Measurements from ENCODE around the gene PPP1R14B.

Gene PPP1R14B

DNA sequence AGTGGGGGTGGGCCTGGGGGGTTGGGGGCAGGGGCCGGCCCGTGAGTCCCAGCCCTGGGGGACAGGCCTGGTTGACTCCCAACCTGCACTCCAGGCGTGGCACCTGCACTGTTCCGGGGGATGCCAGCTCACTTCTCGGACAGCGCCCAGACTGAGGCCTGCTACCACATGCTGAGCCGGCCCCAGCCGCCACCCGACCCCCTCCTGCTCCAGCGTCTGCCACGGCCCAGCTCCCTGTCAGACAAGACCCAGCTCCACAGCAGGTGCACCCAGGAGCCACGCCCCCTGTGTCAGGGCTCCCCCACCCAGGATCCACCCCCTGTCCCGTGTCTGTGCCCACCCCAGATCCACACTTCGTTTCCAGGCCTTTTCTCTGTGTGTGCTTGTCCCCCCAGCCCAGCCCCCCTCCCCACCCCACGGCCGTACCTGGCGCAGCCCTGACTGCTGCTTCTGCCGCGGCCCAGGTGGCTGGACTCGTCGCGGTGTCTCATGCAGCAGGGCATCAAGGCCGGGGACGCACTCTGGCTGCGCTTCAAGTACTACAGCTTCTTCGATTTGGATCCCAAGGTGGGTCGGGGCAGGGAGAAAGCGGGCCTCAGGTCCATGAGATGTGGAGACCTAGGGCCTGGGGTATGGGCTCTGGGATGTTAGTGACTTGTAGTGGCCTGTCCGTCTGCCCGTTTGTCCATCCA is 35.4 kb downstream of the PPP1R14B start:
- H3K9ac ChIP-seq (ENCODE audit: low read depth in 1 of 2, low read length in 2 of 2), result no peak overlapping the region
- H3K9me3 ChIP-seq (ENCODE audit: control insufficient read depth in 2 of 2, low read length in 2 of 2), result no peaks in the 10 kb centered on the region
- no peak overlapping the region for H3K27ac ChIP-seq (ENCODE audit: low read depth in 2 of 2, low read length in 2 of 2)
- H3K4me1 ChIP-seq (ENCODE audit: control insufficient read depth in 2 of 2, insufficient read depth in 2 of 2, low read length in 2 of 2), result peaks cover 11 to 12% of the 10 kb centered on the region in 2 donors
- H3K27me3 ChIP-seq (ENCODE audit: control insufficient read depth in 2 of 2, insufficient read depth in 2 of 2, low read length in 2 of 2), result no peaks in the 10 kb centered on the region
- H3K36me3 ChIP-seq (ENCODE audit: control insufficient read depth in 2 of 2, insufficient read depth in 2 of 2, low read length in 2 of 2), result peaks cover 0 to 13% of the 10 kb centered on the region in 2 donors
- H3K4me3 ChIP-seq (ENCODE audit: low read length in 2 of 2), result no peak overlapping the region

DNA sequence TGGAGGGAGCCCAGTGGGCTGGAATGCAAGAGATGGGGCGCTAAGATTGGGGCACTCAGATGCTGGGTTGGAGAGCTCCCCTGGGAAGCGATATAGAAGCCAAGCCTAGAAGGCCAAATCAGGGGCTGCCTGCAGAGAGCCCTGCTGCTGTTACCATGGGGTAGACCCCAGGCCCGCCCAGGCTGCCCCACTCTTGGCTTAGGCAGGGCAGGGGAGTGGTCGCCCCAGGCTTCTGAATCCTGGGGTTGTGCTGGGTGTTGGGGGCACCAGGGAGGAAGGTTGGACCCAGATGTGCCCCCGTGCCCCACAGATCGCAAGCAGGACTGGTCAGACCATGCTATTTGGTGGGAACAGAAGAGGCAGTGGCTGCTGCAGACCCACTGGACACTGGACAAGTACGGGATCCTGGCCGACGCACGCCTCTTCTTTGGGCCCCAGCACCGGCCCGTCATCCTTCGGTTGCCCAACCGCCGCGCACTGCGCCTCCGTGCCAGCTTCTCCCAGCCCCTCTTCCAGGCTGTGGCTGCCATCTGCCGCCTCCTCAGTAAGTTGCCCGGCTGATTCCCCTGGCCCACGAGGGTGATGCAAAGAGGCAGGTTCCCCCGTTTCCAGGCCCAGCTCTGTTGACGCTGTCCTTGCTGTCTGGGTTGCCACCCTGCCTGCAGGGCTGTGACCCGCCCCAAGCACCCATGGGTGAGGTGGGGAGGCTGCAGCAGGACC is 36.3 kb downstream of the PPP1R14B start:
- H3K9ac ChIP-seq (ENCODE audit: low read depth in 1 of 2, low read length in 2 of 2), result no peak overlapping the region
- H3K27me3 ChIP-seq (ENCODE audit: control insufficient read depth in 2 of 2, insufficient read depth in 2 of 2, low read length in 2 of 2), result no peaks in the 10 kb centered on the region
- peaks cover 18 to 21% of the 10 kb centered on the region in 2 donors for H3K4me1 ChIP-seq (ENCODE audit: control insufficient read depth in 2 of 2, insufficient read depth in 2 of 2, low read length in 2 of 2)
- no peak overlapping the region for H3K27ac ChIP-seq (ENCODE audit: low read depth in 2 of 2, low read length in 2 of 2)
- H3K36me3 ChIP-seq (ENCODE audit: control insufficient read depth in 2 of 2, insufficient read depth in 2 of 2, low read length in 2 of 2), result peaks cover 0 to 13% of the 10 kb centered on the region in 2 donors
- no peaks in the 10 kb centered on the region for H3K9me3 ChIP-seq (ENCODE audit: control insufficient read depth in 2 of 2, low read length in 2 of 2)
- no peak overlapping the region for H3K4me3 ChIP-seq (ENCODE audit: low read length in 2 of 2)

GRCh38 chr11:64209563-64209843 is 37.2 kb downstream of the PPP1R14B start:
- no peak overlapping the region for H3K4me3 ChIP-seq (ENCODE audit: low read length in 2 of 2)
- no peak overlapping the region for H3K9ac ChIP-seq (ENCODE audit: low read depth in 1 of 2, low read length in 2 of 2)
- peaks cover 24 to 26% of the 10 kb centered on the region in 2 donors for H3K4me1 ChIP-seq (ENCODE audit: control insufficient read depth in 2 of 2, insufficient read depth in 2 of 2, low read length in 2 of 2)
- H3K36me3 ChIP-seq (ENCODE audit: control insufficient read depth in 2 of 2, insufficient read depth in 2 of 2, low read length in 2 of 2), result peaks cover 0 to 11% of the 10 kb centered on the region in 2 donors
- no peaks in the 10 kb centered on the region for H3K9me3 ChIP-seq (ENCODE audit: control insufficient read depth in 2 of 2, low read length in 2 of 2)
- H3K27me3 ChIP-seq (ENCODE audit: control insufficient read depth in 2 of 2, insufficient read depth in 2 of 2, low read length in 2 of 2), result no peaks in the 10 kb centered on the region
- no peak overlapping the region for H3K27ac ChIP-seq (ENCODE audit: low read depth in 2 of 2, low read length in 2 of 2)

- H3K9me3 ChIP-seq (ENCODE audit: control insufficient read depth in 2 of 2, low read length in 2 of 2), result no peaks in the 10 kb centered on the region
- no peak overlapping the region for H3K27ac ChIP-seq (ENCODE audit: low read depth in 2 of 2, low read length in 2 of 2)
- no peak overlapping the region for H3K4me3 ChIP-seq (ENCODE audit: low read length in 2 of 2)
- peaks cover 2 to 15% of the 10 kb centered on the region in 2 donors for H3K36me3 ChIP-seq (ENCODE audit: control insufficient read depth in 2 of 2, insufficient read depth in 2 of 2, low read length in 2 of 2)
- peaks cover 24 to 26% of the 10 kb centered on the region in 2 donors for H3K4me1 ChIP-seq (ENCODE audit: control insufficient read depth in 2 of 2, insufficient read depth in 2 of 2, low read length in 2 of 2)
- no peaks in the 10 kb centered on the region for H3K27me3 ChIP-seq (ENCODE audit: control insufficient read depth in 2 of 2, insufficient read depth in 2 of 2, low read length in 2 of 2)
- no peak overlapping the region for H3K9ac ChIP-seq (ENCODE audit: low read depth in 1 of 2, low read length in 2 of 2)
Measured at GRCh38 chr11:64208796-64209562, 37.8 kb downstream of the PPP1R14B start.

GRCh38 chr11:64208086-64208795 is 38.5 kb downstream of the PPP1R14B start:
- Histone ChIP-seq H3K9ac (ENCODE audit: low read depth in 1 of 2, low read length in 2 of 2) (peak overlapping the region; percentile 85 to 92), H3K36me3 (ENCODE audit: control insufficient read depth in 2 of 2, insufficient read depth in 2 of 2, low read length in 2 of 2) (peaks cover 9 to 23% of the 10 kb centered on the region in 2 donors), H3K9me3 (ENCODE audit: control insufficient read depth in 2 of 2, low read length in 2 of 2) (no peaks in the 10 kb centered on the region), H3K4me1 (ENCODE audit: control insufficient read depth in 2 of 2, insufficient read depth in 2 of 2, low read length in 2 of 2) (peaks cover 24 to 26% of the 10 kb centered on the region in 2 donors), H3K27ac (ENCODE audit: low read depth in 2 of 2, low read length in 2 of 2) (peak overlapping the region; percentile 74 to 93), H3K4me3 (ENCODE audit: low read length in 2 of 2) (peak overlapping the region; percentile 68 to 78), H3K27me3 (ENCODE audit: control insufficient read depth in 2 of 2, insufficient read depth in 2 of 2, low read length in 2 of 2) (no peaks in the 10 kb centered on the region)

DNA sequence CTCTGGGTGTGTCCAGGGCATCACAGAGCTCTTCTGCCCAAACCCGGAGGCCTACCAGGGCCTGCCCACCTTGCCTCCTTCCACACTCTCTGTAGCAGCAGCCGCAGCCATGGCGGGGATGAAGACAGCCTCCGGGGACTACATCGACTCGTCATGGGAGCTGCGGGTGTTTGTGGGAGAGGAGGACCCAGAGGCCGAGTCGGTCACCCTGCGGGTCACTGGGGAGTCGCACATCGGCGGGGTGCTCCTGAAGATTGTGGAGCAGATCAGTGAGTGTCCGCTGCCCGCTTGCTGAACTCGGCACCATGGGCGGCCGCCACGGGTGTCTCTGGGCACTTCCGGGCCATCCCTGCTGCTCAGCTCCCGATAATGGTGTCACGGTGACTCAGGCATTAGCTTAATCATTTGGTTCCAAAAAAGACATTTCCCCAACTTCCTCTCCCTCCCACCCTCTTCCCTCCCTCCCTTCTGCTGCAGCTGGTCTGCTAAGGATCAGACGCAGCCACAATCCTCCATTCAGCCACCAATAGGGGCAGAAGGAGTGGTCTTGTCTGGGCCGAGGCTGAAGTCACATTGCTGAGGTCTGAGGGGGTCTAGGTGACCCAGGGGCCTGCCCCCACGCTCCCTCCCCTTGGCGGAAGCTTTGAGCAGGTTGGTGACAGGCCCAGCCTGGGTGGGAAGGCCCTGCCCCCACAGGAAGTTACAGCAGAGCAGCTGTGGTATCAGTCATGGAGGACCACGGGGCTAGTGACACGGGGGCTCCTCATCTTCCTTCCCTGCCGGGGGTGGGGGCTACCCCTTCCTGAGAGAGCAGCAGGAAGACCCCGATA is 39.3 kb downstream of the PPP1R14B start:
- peak overlapping the region; percentile 68 to 78 for H3K4me3 ChIP-seq (ENCODE audit: low read length in 2 of 2)
- H3K27ac ChIP-seq (ENCODE audit: low read depth in 2 of 2, low read length in 2 of 2), result peak overlapping the region; percentile 74 to 93
- peaks cover 24 to 26% of the 10 kb centered on the region in 2 donors for H3K4me1 ChIP-seq (ENCODE audit: control insufficient read depth in 2 of 2, insufficient read depth in 2 of 2, low read length in 2 of 2)
- H3K36me3 ChIP-seq (ENCODE audit: control insufficient read depth in 2 of 2, insufficient read depth in 2 of 2, low read length in 2 of 2), result peaks cover 17 to 30% of the 10 kb centered on the region in 2 donors
- peak overlapping the region; percentile 85 to 92 for H3K9ac ChIP-seq (ENCODE audit: low read depth in 1 of 2, low read length in 2 of 2)
- no peaks in the 10 kb centered on the region for H3K27me3 ChIP-seq (ENCODE audit: control insufficient read depth in 2 of 2, insufficient read depth in 2 of 2, low read length in 2 of 2)
- H3K9me3 ChIP-seq (ENCODE audit: control insufficient read depth in 2 of 2, low read length in 2 of 2), result no peaks in the 10 kb centered on the region

DNA sequence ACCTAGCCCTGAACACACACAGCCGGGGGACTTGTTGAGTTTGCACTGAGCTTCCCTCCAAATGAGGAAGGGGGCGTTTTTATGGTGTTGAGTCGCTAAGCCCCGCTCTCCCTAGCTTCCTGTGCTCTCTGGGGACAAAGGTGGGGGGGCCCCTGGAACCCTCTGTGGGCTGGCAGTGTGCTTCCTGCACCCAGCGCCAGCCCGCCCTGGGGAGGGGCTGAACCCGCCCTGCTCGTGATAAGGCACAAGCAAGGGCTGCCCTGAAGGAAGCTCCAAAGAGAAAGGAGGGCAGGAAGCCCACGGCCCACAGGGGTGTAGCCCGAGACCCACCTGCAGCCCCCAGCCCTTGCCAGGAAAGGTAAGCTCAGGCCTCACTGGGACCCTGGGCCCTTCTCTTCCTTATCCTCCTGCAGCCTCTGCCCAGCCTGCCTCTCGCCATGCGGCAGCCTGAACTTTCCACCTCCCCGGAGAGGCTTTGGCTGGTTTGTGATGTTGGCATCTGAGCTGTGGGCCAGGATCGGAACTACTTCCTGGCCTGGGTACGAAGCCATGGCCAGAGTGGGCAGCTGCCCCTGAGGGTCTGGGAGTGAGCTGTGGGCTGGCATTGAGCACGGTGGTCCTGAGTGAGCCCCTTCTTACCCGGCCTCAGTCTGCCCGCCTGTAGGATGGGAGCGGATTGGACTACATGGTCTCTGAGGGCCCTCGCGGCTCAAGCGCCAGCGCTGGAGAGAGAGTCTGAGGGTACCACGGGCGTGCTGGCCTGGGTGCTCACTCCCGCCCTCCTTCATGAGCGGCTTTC is 40.1 kb downstream of the PPP1R14B start, which contains the start of gene FERMT3:
Gene FERMT3 (plus strand): TSS at position 265 of the 799 bp plus-strand sequence. CDS start 644 bp downstream, outside the sequence.
- H3K27me3 ChIP-seq (ENCODE audit: control insufficient read depth in 2 of 2, insufficient read depth in 2 of 2, low read length in 2 of 2), result no peaks in the 10 kb centered on the region
- peak within 1 kb of the TSS; percentile 85 to 92 for H3K9ac ChIP-seq (ENCODE audit: low read depth in 1 of 2, low read length in 2 of 2)
- peaks cover 22 to 29% of the 10 kb centered on the region in 2 donors for H3K36me3 ChIP-seq (ENCODE audit: control insufficient read depth in 2 of 2, insufficient read depth in 2 of 2, low read length in 2 of 2)
- no peaks in the 10 kb centered on the region for H3K9me3 ChIP-seq (ENCODE audit: control insufficient read depth in 2 of 2, low read length in 2 of 2)
- H3K4me1 ChIP-seq (ENCODE audit: control insufficient read depth in 2 of 2, insufficient read depth in 2 of 2, low read length in 2 of 2), result peaks cover 24 to 26% of the 10 kb centered on the region in 2 donors
- H3K4me3 ChIP-seq (ENCODE audit: low read length in 2 of 2), result peak within 1 kb of the TSS; percentile 68 to 78
- peak within 1 kb of the TSS; percentile 74 to 93 for H3K27ac ChIP-seq (ENCODE audit: low read depth in 2 of 2, low read length in 2 of 2)

DNA sequence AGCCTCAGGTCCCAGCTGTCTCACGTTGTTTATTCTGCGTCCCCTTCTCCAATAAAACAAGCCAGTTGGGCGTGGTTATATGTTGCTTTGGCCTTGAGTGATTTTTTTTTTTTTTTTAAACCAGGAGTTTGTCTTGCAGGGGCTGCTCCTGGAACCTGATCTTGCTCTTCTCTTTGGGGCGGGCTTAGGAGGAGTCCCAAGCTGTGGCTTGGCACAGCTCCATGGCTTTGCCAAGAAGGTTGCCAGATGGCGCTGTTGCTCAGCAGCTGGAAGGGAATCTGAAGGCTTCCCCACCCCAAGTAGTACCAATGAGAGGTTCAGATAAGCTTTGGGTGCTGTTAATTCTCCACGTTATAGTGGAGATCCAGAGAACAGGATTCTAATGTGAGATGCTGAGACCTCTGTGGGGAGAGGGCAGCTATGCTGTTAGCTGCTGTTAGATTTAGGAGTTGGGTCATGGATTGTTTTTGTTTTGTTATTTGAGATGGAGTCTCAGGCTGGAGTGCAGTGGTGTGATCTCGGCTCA is 42.2 kb downstream of the PPP1R14B start:
- Histone ChIP-seq H3K9me3 (ENCODE audit: control insufficient read depth in 2 of 2, low read length in 2 of 2) (no peaks in the 10 kb centered on the region), H3K27ac (ENCODE audit: low read depth in 2 of 2, low read length in 2 of 2) (peak overlapping the region in 1 of 2 donors; percentile 23), H3K4me1 (ENCODE audit: control insufficient read depth in 2 of 2, insufficient read depth in 2 of 2, low read length in 2 of 2) (peaks cover 24 to 26% of the 10 kb centered on the region in 2 donors), H3K9ac (ENCODE audit: low read depth in 1 of 2, low read length in 2 of 2) (peak overlapping the region in 1 of 2 donors; percentile 47), H3K4me3 (ENCODE audit: low read length in 2 of 2) (peak overlapping the region in 1 of 2 donors; percentile 13), H3K27me3 (ENCODE audit: control insufficient read depth in 2 of 2, insufficient read depth in 2 of 2, low read length in 2 of 2) (no peaks in the 10 kb centered on the region), H3K36me3 (ENCODE audit: control insufficient read depth in 2 of 2, insufficient read depth in 2 of 2, low read length in 2 of 2) (peaks cover 34 to 44% of the 10 kb centered on the region in 2 donors)
